Esophagus squamous epithelium (tissue), 4 donors: Measurements from ENCODE around the gene FGFRL1.

ENCODE experiments used
- CTCF ChIP-seq, 6 experiments: fragments of 450-650 bp in 4 of 6; fragments of 200-600 bp in 2 of 6; sonication (generic) in 2 of 6; IDR thresholded peaks; one replicate each; pipeline ENCODE4 v1.5.1; 2016 to 2019; ENCODE audit warnings: antibody characterized with exemption in 6 of 6, mild to moderate bottlenecking in 4 of 6, moderate library complexity in 4 of 6
- POLR2A ChIP-seq, 4 donors: fragments of 450-650 bp; IDR thresholded peaks; one replicate each; pipeline ENCODE4 v1.6.1; 2017; ENCODE audit warnings: antibody characterized with exemption in 4 of 4, mild to moderate bottlenecking in 4 of 4, moderate library complexity in 3 of 4

GRCh38 chr4:1057403-1057745, 45.9 kb downstream of the FGFRL1 start:
- TF ChIP-seq CTCF (IDR thresholded peaks at IDR 0.05) (no peak), POLR2A (IDR thresholded peaks at IDR 0.05) (no peak)
